Keratinocyte (primary cell): Measurements from ENCODE around the gene CMSS1. TPM values are rescaled to one million over a fixed set of nuclear protein-coding genes. Genes with fewer than 3 reads are reported as not detected.

ENCODE experiments used
- DNase-seq: peaks from one replicate; pipeline ENCODE4 v3.0.0-alpha.2; 2011; ENCODE audit warnings: low read depth, missing footprints, low spot score
- FAIRE-seq: peaks from 2 replicates; lab custom pipeline; 2011; peaks lifted over from hg19 to GRCh38; lab: Jason Lieb, UNC
- H2AFZ ChIP-seq: 2 replicates; pipeline ENCODE4 v1.6.0; 2012; ENCODE audit warnings: low read length, control low read depth, inconsistent platforms; ENCODE audit not compliant: control insufficient read depth
- H3K27ac ChIP-seq: 2 replicates; pipeline ENCODE4 v1.5.1; 2011; ENCODE audit warnings: low read length; ENCODE audit not compliant: control insufficient read depth, insufficient read depth
- H3K27me3 ChIP-seq: 3 replicates; pipeline ENCODE4 v1.6.0; 2011; ENCODE audit warnings: low read length; ENCODE audit not compliant: control insufficient read depth, insufficient read depth; ENCODE audit errors: extremely low read depth
- H3K36me3 ChIP-seq, 2 experiments: 2 replicates in 1 of 2; 3 replicates in 1 of 2; pipeline ENCODE4 v1.5.1; 2011; ENCODE audit warnings: low read length in 2 of 2, mild to moderate bottlenecking in 1 of 2; ENCODE audit not compliant: control insufficient read depth in 2 of 2, insufficient read depth in 2 of 2; ENCODE audit errors: extremely low read depth in 1 of 2
- H3K4me1 ChIP-seq: 3 replicates; pipeline ENCODE4 v1.5.1; 2011; ENCODE audit warnings: low read length; ENCODE audit not compliant: control insufficient read depth, insufficient read depth; ENCODE audit errors: extremely low read depth
- H3K4me2 ChIP-seq: 3 replicates; pipeline ENCODE4 v1.6.0; 2011; ENCODE audit warnings: low read depth, low read length; ENCODE audit not compliant: control insufficient read depth, insufficient read depth; ENCODE audit errors: extremely low read depth
- H3K4me3 ChIP-seq, 3 experiments: fragments of 200-600 bp in 1 of 3; sonication (generic) in 1 of 3; 2 replicates in 2 of 3; 3 replicates in 1 of 3; pipeline ENCODE4 v1.5.1; 2011 to 2016; ENCODE audit warnings: low read length in 3 of 3, mild to moderate bottlenecking in 3 of 3, control low read depth in 2 of 3, inconsistent platforms in 1 of 3, low read depth in 1 of 3, mixed read lengths in 1 of 3, mixed run types in 1 of 3, moderate library complexity in 1 of 3; ENCODE audit not compliant: control insufficient read depth in 2 of 3, insufficient read depth in 2 of 3; ENCODE audit errors: extremely low read depth in 1 of 3
- H3K79me2 ChIP-seq: 2 replicates; pipeline ENCODE4 v1.6.0; 2012; ENCODE audit warnings: low read length; ENCODE audit not compliant: control insufficient read depth, insufficient read depth
- H3K9ac ChIP-seq: 3 replicates; pipeline ENCODE4 v1.6.0; 2011; ENCODE audit warnings: low read length; ENCODE audit not compliant: control insufficient read depth, insufficient read depth; ENCODE audit errors: extremely low read depth
- H3K9me1 ChIP-seq: 3 replicates; pipeline ENCODE4 v1.6.0; 2011; ENCODE audit warnings: low read length; ENCODE audit not compliant: control insufficient read depth, insufficient read depth; ENCODE audit errors: extremely low read depth
- H3K9me3 ChIP-seq: 2 replicates; pipeline ENCODE4 v1.5.1; 2012; ENCODE audit warnings: low read depth, low read length; ENCODE audit not compliant: control insufficient read depth
- H4K20me1 ChIP-seq: 3 replicates; pipeline ENCODE4 v1.6.0; 2011; ENCODE audit warnings: low read length; ENCODE audit not compliant: control insufficient read depth, insufficient read depth; ENCODE audit errors: extremely low read depth
- EZH2 ChIP-seq: IDR thresholded peaks from one replicate; pipeline ENCODE4 v1.6.1; 2012; ENCODE audit warnings: inconsistent platforms, mild to moderate bottlenecking, low read length, moderate library complexity
- dilution Hi-C: fragments of 300-500 bp; cut with MboI; formaldehyde crosslinking; loops from one replicate; pipeline ENCODE4 v1.7.0; 2020; ENCODE audit warnings: low sequenced_read_pairs; ENCODE audit not compliant: extremely low pct_ligation_motif_present
- polyA plus RNA-seq, 5 experiments: library from polyadenylated mRNA; depleted of rRNA in 3 of 5; stranded (reverse) in 3 of 5; stranded (forward) in 1 of 5; unstranded in 1 of 5; fragments of >200 nt; gene quantifications; 1 replicate in 1 of 5; 2 replicates in 3 of 5; 3 replicates in 1 of 5; pipeline versions ENCODE4 v1.2.1 to v1.2.3, GENCODE V29; 2011 to 2012; ENCODE audit warnings: missing spikeins in 2 of 5, low read depth in 1 of 5, low replicate concordance in 1 of 5
- TF ChIP-seq, protein P1 (sequence below), 3 experiments: IDR thresholded peaks in 1 of 3; conservative IDR thresholded peaks in 1 of 3; optimal IDR thresholded peaks in 1 of 3; 2 replicates in 2 of 3; 3 replicates in 1 of 3; pipeline versions ENCODE3 to v1.5.1; 2011; ENCODE audit warnings: low read length in 3 of 3, mild to moderate bottlenecking in 3 of 3, moderate library complexity in 2 of 3, control low read depth in 1 of 3, inconsistent platforms in 1 of 3; ENCODE audit not compliant: insufficient read depth in 2 of 3; ENCODE audit errors: extremely low read depth in 1 of 3

Gene CMSS1
- polyA plus RNA-seq, 1 donor (not counting 4 experiments of a cell fraction or from before 2014, with no cell fraction given): 37.2 TPM

DNA sequence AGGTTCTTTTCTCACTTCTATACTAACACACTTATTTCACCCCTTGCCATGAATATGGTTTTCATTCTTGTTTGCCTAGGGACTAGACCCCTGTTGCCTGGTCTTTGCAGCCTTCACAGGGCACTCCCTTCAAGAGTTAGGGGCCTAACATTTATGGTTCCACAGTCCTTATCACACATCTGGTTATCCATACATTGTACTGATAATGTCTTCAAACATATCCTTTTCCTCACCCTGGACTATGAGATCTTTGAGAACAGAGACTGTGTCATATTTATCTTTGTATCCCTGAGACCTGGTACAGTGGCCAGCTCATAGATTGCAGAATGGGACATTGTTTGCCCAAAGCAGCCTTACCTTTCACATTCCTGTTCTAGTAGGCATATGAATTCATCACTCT is 106.2 kb downstream of the CMSS1 start:
- dilution Hi-C loops: no loop called here
- no peak overlapping the region for H3K27ac ChIP-seq

GRCh38 chr3:99925584-99926230 is 108.0 kb downstream of the CMSS1 start:
- no peaks in the 10 kb centered on the region for H4K20me1 ChIP-seq
- H3K9ac ChIP-seq: no peak overlapping the region
- no peaks in the 10 kb centered on the region for H3K36me3 ChIP-seq
- peak; percentile 19 for DNase-seq
- no peak overlapping the region for H3K4me3 ChIP-seq
- dilution Hi-C loops: no loop called here
- H2AFZ ChIP-seq: peak overlapping the region; percentile 17
- H3K9me1 ChIP-seq: peaks cover 2% of the 10 kb centered on the region
- FAIRE-seq: peak; percentile 81
- no peak for TF ChIP-seq EZH2
- TF ChIP-seq, protein P1, sequence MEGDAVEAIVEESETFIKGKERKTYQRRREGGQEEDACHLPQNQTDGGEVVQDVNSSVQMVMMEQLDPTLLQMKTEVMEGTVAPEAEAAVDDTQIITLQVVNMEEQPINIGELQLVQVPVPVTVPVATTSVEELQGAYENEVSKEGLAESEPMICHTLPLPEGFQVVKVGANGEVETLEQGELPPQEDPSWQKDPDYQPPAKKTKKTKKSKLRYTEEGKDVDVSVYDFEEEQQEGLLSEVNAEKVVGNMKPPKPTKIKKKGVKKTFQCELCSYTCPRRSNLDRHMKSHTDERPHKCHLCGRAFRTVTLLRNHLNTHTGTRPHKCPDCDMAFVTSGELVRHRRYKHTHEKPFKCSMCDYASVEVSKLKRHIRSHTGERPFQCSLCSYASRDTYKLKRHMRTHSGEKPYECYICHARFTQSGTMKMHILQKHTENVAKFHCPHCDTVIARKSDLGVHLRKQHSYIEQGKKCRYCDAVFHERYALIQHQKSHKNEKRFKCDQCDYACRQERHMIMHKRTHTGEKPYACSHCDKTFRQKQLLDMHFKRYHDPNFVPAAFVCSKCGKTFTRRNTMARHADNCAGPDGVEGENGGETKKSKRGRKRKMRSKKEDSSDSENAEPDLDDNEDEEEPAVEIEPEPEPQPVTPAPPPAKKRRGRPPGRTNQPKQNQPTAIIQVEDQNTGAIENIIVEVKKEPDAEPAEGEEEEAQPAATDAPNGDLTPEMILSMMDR (optimal IDR thresholded peaks at IDR 0.05 in 1 of 3, IDR thresholded peaks at IDR 0.05 in 1 of 3, conservative IDR thresholded peaks at IDR 0.05 in 1 of 3; ENCODE audit: extremely low read depth in 1 of 3, insufficient read depth in 2 of 3, low read length in 3 of 3): no peak
- peak overlapping the region; percentile 7 for H3K4me2 ChIP-seq
- peaks cover 44% of the 10 kb centered on the region for H3K4me1 ChIP-seq
- H3K79me2 ChIP-seq: peaks cover under 1% of the 10 kb centered on the region
- no peaks in the 10 kb centered on the region for H3K27me3 ChIP-seq
- H3K9me3 ChIP-seq: no peaks in the 10 kb centered on the region
- peak overlapping the region; percentile 17 for H3K27ac ChIP-seq

More for the DNA sequence above, 106.2 kb downstream of the CMSS1 start:
- Histone ChIP-seq H3K79me2 (no peaks in the 10 kb centered on the region), H3K9me3 (no peaks in the 10 kb centered on the region), H3K27me3 (no peaks in the 10 kb centered on the region), H3K4me2 (no peak overlapping the region), H3K9ac (no peak overlapping the region), H4K20me1 (no peaks in the 10 kb centered on the region), H3K36me3 (no peaks in the 10 kb centered on the region), H3K9me1 (peaks cover 2% of the 10 kb centered on the region), H3K4me1 (peaks cover 41% of the 10 kb centered on the region), H2AFZ (no peak overlapping the region), H3K4me3 (no peak overlapping the region)
- no peak for DNase-seq
- TF ChIP-seq, protein P1 (optimal IDR thresholded peaks at IDR 0.05 in 1 of 3, IDR thresholded peaks at IDR 0.05 in 1 of 3, conservative IDR thresholded peaks at IDR 0.05 in 1 of 3; ENCODE audit: extremely low read depth in 1 of 3, insufficient read depth in 2 of 3, low read length in 3 of 3): no peak
- TF ChIP-seq EZH2: no peak
- FAIRE-seq: no peak
